Caco-2 (cell line): ENCODE results near the gene SOX9. TPM values are rescaled to one million over a fixed set of nuclear protein-coding genes. Genes with fewer than 3 reads are reported as not detected.

ENCODE experiments used
- BruUV-seq: library from RNA; stranded (reverse); fragments of 400-500 nt; replicated peaks from 2 replicates; lab custom pipeline; 2021; lab: Mats Ljungman, UMichigan
- CTCF ChIA-PET: fragments of 300-600 bp; sonication (Branson Sonifier 250); formaldehyde crosslinking; loops from one replicate; lab custom pipeline; 2022; ENCODE audit warnings: antibody characterized with exemption; lab: Charles Lee
- POLR2A ChIA-PET: fragments of 300-600 bp; sonication (Branson Sonifier 250); formaldehyde crosslinking; loops from one replicate; lab custom pipeline; 2022; ENCODE audit warnings: antibody characterized with exemption; lab: Charles Lee
- DNase-seq, 2 experiments: peaks; one replicate each; pipeline versions ENCODE4 v3.0.0 to v3.0.0-alpha.2; 2020 to 2022
- H3K27me3 ChIP-seq: replicated peaks from 2 replicates; pipeline ENCODE4 v1.6.0; 2011; ENCODE audit warnings: low read length; ENCODE audit not compliant: control insufficient read depth, insufficient read depth
- H3K36me3 ChIP-seq: 2 replicates; pipeline ENCODE4 v1.5.1; 2011; ENCODE audit warnings: low read length; ENCODE audit not compliant: control insufficient read depth, insufficient read depth
- H3K4me1 ChIP-seq: fragments of 250-450 bp; sonication (Bioruptor Pico); 2 replicates; pipeline ENCODE4 v1.5.1; 2020; ENCODE audit warnings: mild to moderate bottlenecking
- H3K4me3 ChIP-seq: 2 replicates; pipeline ENCODE4 v1.5.1; 2011; ENCODE audit warnings: low read depth, mild to moderate bottlenecking, control low read depth, low read length
- H3K9me3 ChIP-seq: fragments of 250-450 bp; sonication (Bioruptor Pico); 2 replicates; pipeline ENCODE4 v1.5.1; 2020; ENCODE audit warnings: mild to moderate bottlenecking, moderate library complexity
- H3K27ac Mint-ChIP-seq: one replicate; pipeline ENCODE4 v1.8.0; 2022; ENCODE audit warnings: mixed read lengths; ENCODE audit not compliant: unreplicated experiment
- H3K27me3 Mint-ChIP-seq: one replicate; pipeline ENCODE4 v1.8.0; 2022; ENCODE audit warnings: mixed read lengths; ENCODE audit not compliant: insufficient read depth, unreplicated experiment
- H3K36me3 Mint-ChIP-seq: one replicate; pipeline ENCODE4 v1.8.0; 2022; ENCODE audit warnings: mild to moderate bottlenecking, mixed read lengths; ENCODE audit not compliant: insufficient read depth, unreplicated experiment
- H3K4me1 Mint-ChIP-seq: one replicate; pipeline ENCODE4 v1.8.0; 2022; ENCODE audit warnings: low read depth, mixed read lengths; ENCODE audit not compliant: unreplicated experiment
- H3K4me3 Mint-ChIP-seq: one replicate; pipeline ENCODE4 v1.8.0; 2022; ENCODE audit warnings: mild to moderate bottlenecking, moderate library complexity, mixed read lengths; ENCODE audit not compliant: unreplicated experiment
- H3K9me3 Mint-ChIP-seq: one replicate; pipeline ENCODE4 v1.8.0; 2022; ENCODE audit warnings: mixed read lengths; ENCODE audit not compliant: unreplicated experiment
- CTCF ChIP-seq, 2 experiments: fragments of 200-600 bp in 1 of 2; IDR thresholded peaks; 1 replicate in 1 of 2; 2 replicates in 1 of 2; pipeline versions ENCODE4 v1.5.1 to v1.8.0; 2011 to 2022; ENCODE audit warnings: antibody characterized with exemption in 1 of 2, control low read depth in 1 of 2, inconsistent platforms in 1 of 2, low read depth in 1 of 2, low read length in 1 of 2, mild to moderate bottlenecking in 1 of 2, moderate library complexity in 1 of 2; ENCODE audit not compliant: insufficient read depth in 1 of 2, severe bottlenecking in 1 of 2, unreplicated experiment in 1 of 2
- intact Hi-C: fragments of 100-400 bp; cut with micrococcal nuclease; formaldehyde crosslinking; loops from one replicate; pipeline ENCODE4 v1.10.0; 2022; ENCODE audit not compliant: unreplicated experiment
- total RNA-seq: library from RNA; stranded (reverse); gene quantifications from 2 replicates; pipeline ENCODE4 v1.2.3, GENCODE V29; 2022

Gene SOX9
- total RNA-seq, 1 experiment from 2014 or later, result 46.2 TPM

- H3K36me3 Mint-ChIP-seq, result peaks cover 41% of the 10 kb centered on the region
- Histone ChIP-seq H3K4me1 (peaks cover 15% of the 10 kb centered on the region), H3K27me3 (no peaks in the 10 kb centered on the region), H3K9me3 (no peaks in the 10 kb centered on the region), H3K36me3 (peaks cover 1% of the 10 kb centered on the region; the same call in 1 of the 2 replicates), H3K4me3 (peak overlapping the region; percentile 71)
- peaks cover 8% of the 10 kb centered on the region for H3K4me1 Mint-ChIP-seq
- intact Hi-C loops, result loop anchor here (2.0 to 5.0 kb wide), 2 partner anchors 162 to 880 kb away; no protein-coding TSS in a partner anchor
- CTCF ChIA-PET, result interaction anchor here (1.4 kb wide), 1 partner anchor 32 kb away, joined by 10 read pairs; no protein-coding TSS in a partner anchor
- no peak overlapping the region for H3K27ac Mint-ChIP-seq
- BruUV-seq, result no TSS peak
- H3K4me3 Mint-ChIP-seq, result peak overlapping the region; percentile 84
- no peaks in the 10 kb centered on the region for H3K27me3 Mint-ChIP-seq
- no peak for TF ChIP-seq CTCF (IDR thresholded peaks at IDR 0.05; ENCODE audit: insufficient read depth in 1 of 2, low read depth in 1 of 2, low read length in 1 of 2, severe bottlenecking in 1 of 2, unreplicated experiment in 1 of 2)
- DNase-seq, result no peak
- POLR2A ChIA-PET, result interaction anchor here (0.7 kb wide), 2 partner anchors 289 to 401 kb away, joined by 4 to 10 read pairs; no protein-coding TSS in a partner anchor
- H3K9me3 Mint-ChIP-seq, result no peaks in the 10 kb centered on the region
These were observed 1.5 kb upstream of the SOX9 start for GRCh38 chr17:72119077-72119872.

GRCh38 chr17:72119873-72120641 lies 763 bp upstream of the SOX9 start:
- H3K4me1 ChIP-seq, result peaks cover 22% of the 10 kb centered on the region
- peaks cover 1% of the 10 kb centered on the region; the same call in 1 of the 2 replicates for H3K36me3 ChIP-seq
- H3K27me3 ChIP-seq, result no peaks in the 10 kb centered on the region
- Mint-ChIP-seq H3K36me3 (peaks cover 49% of the 10 kb centered on the region), H3K27me3 (no peaks in the 10 kb centered on the region), H3K4me3 (peak overlapping the region; percentile 84), H3K4me1 (peaks cover 12% of the 10 kb centered on the region), H3K9me3 (no peaks in the 10 kb centered on the region), H3K27ac (peak overlapping the region; percentile 86)
- peak overlapping the region; percentile 71 for H3K4me3 ChIP-seq
- H3K9me3 ChIP-seq, result no peaks in the 10 kb centered on the region
- intact Hi-C loops, result loop anchor here (1.0 to 5.0 kb wide), 9 partner anchors 31 to 881 kb away; no protein-coding TSS in a partner anchor
- ChIA-PET CTCF (interaction anchor here (0.9 to 1.5 kb wide), 4 partner anchors 32 to 647 kb away, joined by 3 to 10 read pairs (median 8); no protein-coding TSS in a partner anchor), POLR2A (interaction anchor here (0.6 to 1.3 kb wide), 14 partner anchors 9 to 644 kb away, joined by 3 to 10 read pairs (median 3); no protein-coding TSS in a partner anchor)
- DNase-seq, result peak; percentile 46 to 50
- BruUV-seq, result TSS peak; percentile 36
- no peak for TF ChIP-seq CTCF (IDR thresholded peaks at IDR 0.05; ENCODE audit: insufficient read depth in 1 of 2, low read depth in 1 of 2, low read length in 1 of 2, severe bottlenecking in 1 of 2, unreplicated experiment in 1 of 2)
